GM20431 (cell line): Measurements from ENCODE around the gene AQP5.

Experiments
- in situ Hi-C: fragments of 300-500 bp; cut with MseI, MboI; formaldehyde crosslinking; loops from one replicate; pipeline ENCODE4 v1.15.0; 2020; ENCODE audit warnings: low sequenced_read_pairs; ENCODE audit not compliant: unreplicated experiment

AQP5 gene

GRCh38 chr12:49930515-49931288 lies 31.0 kb upstream of the AQP5 start:
- in situ Hi-C loops: no loop called here

- in situ Hi-C loops: no loop called here
Observed at GRCh38 chr12:49932023-49932422, 29.6 kb upstream of the AQP5 start.

- in situ Hi-C loops: no loop called here
Observed at GRCh38 chr12:49932533-49933130, 29.0 kb upstream of the AQP5 start.

GRCh38 chr12:49933796-49934195 lies 27.9 kb upstream of the AQP5 start:
- in situ Hi-C loops: no loop called here

- in situ Hi-C loops: no loop called here
Observed at GRCh38 chr12:49934505-49934904, 27.2 kb upstream of the AQP5 start.

GRCh38 chr12:49936925-49937324 lies 24.7 kb upstream of the AQP5 start:
- in situ Hi-C loops: no loop called here

- in situ Hi-C loops: no loop called here
Observed at GRCh38 chr12:49937639-49938300, 23.9 kb upstream of the AQP5 start.

GRCh38 chr12:49939307-49939706 lies 22.4 kb upstream of the AQP5 start:
- in situ Hi-C loops: no loop called here

GRCh38 chr12:49939707-49940106 lies 22.0 kb upstream of the AQP5 start:
- in situ Hi-C loops: no loop called here

- in situ Hi-C loops: no loop called here
Observed at GRCh38 chr12:49941556-49942511, 19.8 kb upstream of the AQP5 start.

- in situ Hi-C loops: no loop called here
Observed at GRCh38 chr12:49942512-49942893, 19.2 kb upstream of the AQP5 start.

- in situ Hi-C loops: no loop called here
Observed at GRCh38 chr12:49942921-49943624, 18.6 kb upstream of the AQP5 start.

- in situ Hi-C loops: no loop called here
Observed at GRCh38 chr12:49943625-49943960, 18.1 kb upstream of the AQP5 start.

- in situ Hi-C loops: no loop called here
Observed at GRCh38 chr12:49944046-49944445, 17.6 kb upstream of the AQP5 start.

- in situ Hi-C loops: no loop called here
Observed at GRCh38 chr12:49944718-49945117, 17.0 kb upstream of the AQP5 start.

GRCh38 chr12:49945394-49946080 lies 16.1 kb upstream of the AQP5 start:
- in situ Hi-C loops: no loop called here

GRCh38 chr12:49946086-49946485 lies 15.6 kb upstream of the AQP5 start:
- in situ Hi-C loops: no loop called here

GRCh38 chr12:49946497-49946896 lies 15.2 kb upstream of the AQP5 start:
- in situ Hi-C loops: no loop called here

- in situ Hi-C loops: no loop called here
Observed at GRCh38 chr12:49947593-49948226, 14.0 kb upstream of the AQP5 start.
